ENCODE data around the gene OR2AE1. TPM values are rescaled to one million over a fixed set of nuclear protein-coding genes. Genes with fewer than 3 reads are reported as not detected.

The OR2AE1 gene
- total and polyA plus RNA-seq, 9 of the 15 experiments (the other 6 are each of a cell fraction or from before 2014, with no cell fraction given): 0.27 TPM; not detected in 8

DNA sequence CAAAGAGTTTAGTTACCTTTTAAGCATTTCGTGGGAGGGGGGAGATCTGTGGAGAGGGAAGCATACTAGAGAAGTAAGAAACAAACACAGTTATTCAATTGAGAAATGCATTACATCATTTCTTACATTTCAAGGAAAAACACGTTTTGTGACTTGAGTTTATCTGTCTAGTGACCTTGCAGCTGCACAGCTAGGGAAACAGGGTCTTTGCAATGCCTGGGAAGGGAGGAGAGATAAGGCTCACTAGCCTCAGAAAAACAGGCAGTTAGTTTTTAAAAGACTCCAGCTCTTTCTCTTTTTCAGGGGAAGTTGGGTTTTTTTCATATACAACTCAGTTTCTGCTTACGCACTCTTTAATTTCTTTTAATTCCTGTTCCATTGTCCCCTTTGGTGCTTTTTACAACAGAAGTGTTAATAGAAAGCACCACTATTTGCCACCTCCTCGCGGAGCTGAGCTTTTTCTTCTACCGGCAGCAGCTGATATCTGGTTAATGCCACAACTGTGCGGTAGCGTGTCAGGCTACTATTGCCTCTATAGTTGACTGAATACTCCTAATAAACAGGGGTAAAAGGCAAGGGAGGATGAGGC, 43.5 kb downstream of the OR2AE1 start (continued):
- TF ChIP-seq HBP1 (CRISPR knock-in tag; IDR thresholded peaks at IDR 0.05) (no peak), HEY1 (CRISPR knock-in tag; IDR thresholded peaks at IDR 0.05; ENCODE audit: borderline replicate concordance) (peak; percentile 54; the same call in 1 of the 2 replicates), ZNF740 (CRISPR knock-in tag; IDR thresholded peaks at IDR 0.05) (no peak), ZNF740 (tag; IDR thresholded peaks at IDR 0.05) (no peak), NEUROD1 (IDR thresholded peaks at IDR 0.05; ENCODE audit: borderline replicate concordance, low read depth, low read length, partially characterized antibody) (peak; percentile 60), SMARCE1 (IDR thresholded peaks at IDR 0.05) (peak; percentile 96), ETV1 (tag; conservative IDR thresholded peaks at IDR 0.05; ENCODE audit: low read depth) (0 out of 2 replicates have a peak, but pooled peaks have one; percentile 4), CBX8 (IDR thresholded peaks at IDR 0.05; ENCODE audit: borderline replicate concordance, extremely low read depth, low read depth, low read length, poor library complexity, severe bottlenecking) (no peak), KDM5B (IDR thresholded peaks at IDR 0.05; ENCODE audit: insufficient replicate concordance, low read depth, low read length) (no peak), ZNF75A (CRISPR knock-in tag; IDR thresholded peaks at IDR 0.05) (no peak), HDAC3 (IDR thresholded peaks at IDR 0.05; ENCODE audit: borderline replicate concordance, partially characterized antibody) (peak; percentile 93), ZSCAN29 (IDR thresholded peaks at IDR 0.05) (peak; percentile 80; the same call in 1 of the 2 replicates), ZNF408 (CRISPR knock-in tag; IDR thresholded peaks at IDR 0.05; ENCODE audit: low read depth) (no peak), POLR2AphosphoS2 (IDR thresholded peaks at IDR 0.05; ENCODE audit: low read length) (no peak), PML (IDR thresholded peaks at IDR 0.05; ENCODE audit: low read length) (peak; percentile 96), FUS (optimal IDR thresholded peaks at IDR 0.05; ENCODE audit: low read depth, low read length) (no peak), CREB3 (tag; conservative IDR thresholded peaks at IDR 0.05; ENCODE audit: low read depth) (0 out of 2 replicates have a peak, but pooled peaks have one; percentile 58), KLF10 (CRISPR knock-in tag; IDR thresholded peaks at IDR 0.05) (no peak), SMAD4 (CRISPR knock-in tag; conservative IDR thresholded peaks at IDR 0.05) (peak; percentile 97), ATF2 (CRISPR knock-in tag; IDR thresholded peaks at IDR 0.05) (no peak; the same call in 1 of the 2 replicates)
- TF ChIP-seq, protein P1, sequence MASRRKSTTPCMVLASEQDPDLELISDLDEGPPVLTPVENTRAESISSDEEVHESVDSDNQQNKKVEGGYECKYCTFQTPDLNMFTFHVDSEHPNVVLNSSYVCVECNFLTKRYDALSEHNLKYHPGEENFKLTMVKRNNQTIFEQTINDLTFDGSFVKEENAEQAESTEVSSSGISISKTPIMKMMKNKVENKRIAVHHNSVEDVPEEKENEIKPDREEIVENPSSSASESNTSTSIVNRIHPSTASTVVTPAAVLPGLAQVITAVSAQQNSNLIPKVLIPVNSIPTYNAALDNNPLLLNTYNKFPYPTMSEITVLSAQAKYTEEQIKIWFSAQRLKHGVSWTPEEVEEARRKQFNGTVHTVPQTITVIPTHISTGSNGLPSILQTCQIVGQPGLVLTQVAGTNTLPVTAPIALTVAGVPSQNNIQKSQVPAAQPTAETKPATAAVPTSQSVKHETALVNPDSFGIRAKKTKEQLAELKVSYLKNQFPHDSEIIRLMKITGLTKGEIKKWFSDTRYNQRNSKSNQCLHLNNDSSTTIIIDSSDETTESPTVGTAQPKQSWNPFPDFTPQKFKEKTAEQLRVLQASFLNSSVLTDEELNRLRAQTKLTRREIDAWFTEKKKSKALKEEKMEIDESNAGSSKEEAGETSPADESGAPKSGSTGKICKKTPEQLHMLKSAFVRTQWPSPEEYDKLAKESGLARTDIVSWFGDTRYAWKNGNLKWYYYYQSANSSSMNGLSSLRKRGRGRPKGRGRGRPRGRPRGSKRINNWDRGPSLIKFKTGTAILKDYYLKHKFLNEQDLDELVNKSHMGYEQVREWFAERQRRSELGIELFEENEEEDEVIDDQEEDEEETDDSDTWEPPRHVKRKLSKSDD (conservative IDR thresholded peaks at IDR 0.05; ENCODE audit: low read length): no peak

Measured in K562 (cell line).